ENCODE data around the gene NKX6-2.
"Not testable (repeated sequence)": the region's sequence is repeated elsewhere in the genome, so short reads cannot be mapped to it uniquely, and the experiment has no call there.

The NKX6-2 gene

GRCh38 chr10:132777441-132777840 lies 8.5 kb downstream of the NKX6-2 start:
- DNase-seq: no peak

DNA sequence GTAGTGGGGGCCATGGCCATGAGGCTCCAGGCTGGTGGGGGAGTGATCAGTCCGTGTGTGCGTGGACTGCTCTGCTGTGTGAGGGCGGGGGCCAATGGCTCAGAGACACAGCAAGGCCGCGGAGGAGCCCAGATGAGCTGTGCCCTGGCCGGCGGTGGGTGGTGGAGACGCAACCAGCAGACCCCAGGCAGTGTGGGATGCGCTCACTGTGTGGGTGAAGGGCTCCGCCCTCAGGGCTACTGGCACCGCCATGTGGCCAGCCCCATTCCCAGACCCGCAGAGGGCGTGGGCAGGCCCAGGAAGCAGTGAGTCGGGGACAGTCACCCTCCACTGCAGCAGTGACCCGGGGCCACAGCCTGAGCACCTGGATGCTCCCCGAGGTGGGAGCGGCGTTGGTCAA lies 9.1 kb downstream of the NKX6-2 start:
- DNase-seq: no peak

DNA sequence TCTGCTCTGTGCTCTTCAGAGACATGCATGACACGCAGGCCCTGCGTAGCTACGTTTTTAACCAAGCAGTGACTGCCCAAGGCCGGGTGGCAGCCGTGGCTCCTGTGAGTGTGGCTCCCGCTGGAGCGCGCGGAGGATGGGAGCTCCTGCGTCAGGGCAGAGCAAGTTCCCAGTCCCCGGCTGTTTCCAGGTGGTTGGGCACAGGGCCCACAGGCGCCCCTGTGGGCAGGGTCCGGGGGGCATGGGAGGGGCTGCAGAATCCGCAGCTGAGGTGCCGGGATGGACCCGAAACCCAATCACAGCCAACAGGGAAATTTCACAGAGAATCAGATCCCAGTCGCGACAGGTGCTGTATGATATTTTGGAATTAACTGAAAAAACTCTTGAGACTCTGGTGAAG lies 9.8 kb downstream of the NKX6-2 start:
- DNase-seq: no peak

DNA sequence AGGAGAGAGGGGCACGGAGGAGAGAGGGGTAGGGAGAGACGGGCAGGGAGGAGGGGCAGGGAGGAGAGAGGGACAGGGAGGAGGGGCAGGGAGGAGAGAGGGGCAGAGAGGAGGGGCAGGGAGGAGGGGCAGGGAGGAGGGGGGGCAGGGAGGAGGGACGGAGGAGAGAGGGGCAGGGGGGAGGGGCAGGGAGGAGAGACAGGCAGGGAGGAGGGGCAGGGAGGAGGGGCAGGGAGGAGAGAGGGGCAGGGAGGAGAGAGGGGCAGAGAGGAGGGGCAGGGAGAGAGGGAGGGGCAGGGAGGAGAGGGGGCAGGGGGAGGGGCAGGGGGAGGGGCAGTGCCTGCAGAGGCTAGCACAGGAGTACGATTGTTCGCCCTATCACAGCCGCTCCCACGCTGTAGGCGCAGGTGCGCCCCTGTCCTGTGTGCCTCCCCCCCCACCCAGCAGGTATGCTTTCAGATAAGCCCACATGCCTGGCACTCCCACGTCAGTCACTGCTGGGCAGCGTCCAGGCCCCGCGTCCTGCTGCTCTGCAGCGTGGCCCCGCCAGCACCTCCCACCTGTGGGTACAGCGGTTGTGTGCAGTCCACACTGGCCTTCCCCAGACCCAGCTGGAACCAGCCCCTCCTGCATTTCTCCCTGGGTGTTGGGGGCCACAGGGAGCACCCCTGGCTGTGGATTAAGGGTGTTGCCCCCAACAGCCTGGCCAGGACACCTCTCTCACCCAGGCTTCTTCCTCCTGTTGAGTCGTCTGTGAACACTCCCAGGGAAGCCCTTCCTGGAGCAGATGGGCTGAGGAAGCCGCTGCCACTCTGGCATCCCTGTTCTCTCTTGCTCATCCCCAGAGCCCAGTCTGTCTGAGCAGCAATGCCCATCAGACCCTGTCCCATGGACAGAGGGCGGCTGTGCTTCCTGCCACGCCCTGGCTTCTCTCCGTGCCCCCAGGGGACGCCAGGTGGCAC lies 10.8 kb downstream of the NKX6-2 start:
- DNase-seq: peak in 1 of 5 donors; percentile 9

DNA sequence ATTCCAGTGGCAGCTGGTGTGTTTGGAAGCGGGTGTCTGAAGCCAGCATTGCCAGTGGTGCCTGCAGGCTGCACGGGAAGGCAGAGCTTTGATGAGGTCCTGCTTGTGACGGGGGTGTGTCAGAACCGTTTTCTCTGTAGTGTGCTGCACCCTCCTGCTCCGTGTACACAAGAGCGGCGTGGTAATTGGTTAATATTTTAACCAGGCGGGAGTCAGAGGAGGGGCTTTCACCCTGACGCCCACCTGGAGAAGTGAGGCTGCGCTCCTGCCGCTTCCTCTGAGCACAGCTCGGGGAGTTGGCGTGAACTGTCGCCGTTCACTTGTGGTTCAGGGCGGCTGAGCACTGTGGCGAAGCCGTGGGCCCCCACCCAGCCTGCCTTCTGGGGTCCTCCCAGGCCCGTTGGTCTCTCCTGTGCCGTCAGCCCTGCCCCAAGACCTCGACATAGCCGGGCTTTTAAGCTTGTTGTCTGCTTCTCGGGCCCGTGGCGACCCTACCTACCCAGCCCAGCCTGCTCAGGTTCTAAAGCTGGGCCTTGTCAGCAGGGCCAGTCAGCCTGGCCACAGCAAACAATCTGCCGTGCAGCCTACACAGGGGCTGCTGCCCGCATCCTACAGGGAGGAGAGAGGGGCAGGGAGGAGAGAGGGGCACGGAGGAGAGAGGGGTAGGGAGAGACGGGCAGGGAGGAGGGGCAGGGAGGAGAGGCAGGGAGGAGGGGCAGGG lies 11.6 kb downstream of the NKX6-2 start:
- no peak for DNase-seq

DNA sequence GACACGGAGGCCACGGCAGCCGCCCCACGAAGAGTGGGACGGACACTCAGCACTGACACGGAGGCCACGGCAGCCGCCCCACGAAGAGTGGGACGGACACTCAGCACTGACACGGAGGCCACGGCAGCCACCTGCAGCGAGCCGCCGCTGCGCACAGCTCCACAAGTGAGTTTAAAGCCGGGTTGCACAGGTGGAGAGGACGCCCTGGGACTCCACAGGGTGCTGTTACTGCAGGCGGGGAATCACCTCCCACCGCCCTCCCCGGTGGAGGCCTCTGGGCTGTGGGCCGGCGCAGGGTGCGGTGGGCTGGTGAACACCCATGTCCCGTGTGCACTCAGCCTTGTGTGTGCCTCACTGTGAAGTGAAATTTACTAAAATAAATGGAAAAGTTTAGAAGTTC lies 13.1 kb downstream of the NKX6-2 start:
- not testable (repeated sequence) for DNase-seq

DNA sequence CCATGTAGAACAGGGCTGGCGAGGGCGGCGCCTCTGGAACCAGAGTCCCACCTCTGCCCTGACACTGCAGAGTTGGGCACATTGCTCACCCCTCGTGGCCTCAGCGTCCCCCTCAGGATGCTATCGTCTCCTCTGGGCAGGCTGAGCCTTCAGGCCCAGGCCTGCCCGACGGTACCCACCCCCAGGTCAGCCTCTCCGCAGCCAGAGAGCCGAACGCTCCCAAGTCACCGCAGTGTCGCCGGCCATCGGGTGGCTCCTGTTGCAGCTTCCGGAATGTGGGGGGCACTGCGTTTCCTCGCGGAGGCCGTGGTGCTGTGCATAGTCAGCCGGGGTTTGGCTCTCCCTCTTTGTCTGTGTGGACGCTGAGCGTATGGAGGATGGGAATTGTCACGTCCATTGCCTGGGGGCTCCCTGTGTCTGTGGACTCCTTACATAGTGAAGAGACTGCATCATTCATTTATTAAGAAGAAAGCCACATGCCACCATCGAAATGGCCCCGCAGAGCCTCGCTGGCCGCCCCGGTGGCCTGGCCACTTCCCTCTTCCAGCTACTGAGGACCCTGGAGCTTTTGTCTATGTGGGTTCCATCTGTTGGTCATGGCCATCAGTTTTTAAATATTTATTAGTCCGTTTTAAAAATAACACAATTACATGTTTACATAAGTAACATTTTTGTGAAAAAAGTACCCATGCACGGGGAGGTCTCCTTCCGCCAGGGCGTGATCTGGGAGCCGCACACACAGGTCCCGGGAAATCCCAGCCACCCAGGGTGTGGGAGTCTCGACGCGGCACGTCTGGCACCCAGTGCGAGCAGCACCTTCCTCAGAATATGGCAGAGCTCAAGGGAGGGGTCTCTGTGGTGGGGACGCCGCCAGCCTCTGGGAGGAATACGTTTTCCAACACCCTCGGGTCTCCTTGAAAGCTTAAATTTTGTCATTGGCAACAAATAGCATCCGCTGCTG lies 15.6 kb downstream of the NKX6-2 start:
- DNase-seq: no peak

- DNase-seq: no peak
Measured at GRCh38 chr10:132768346-132769248, 17.4 kb downstream of the NKX6-2 start.

GRCh38 chr10:132766291-132766690 lies 19.7 kb downstream of the NKX6-2 start:
- DNase-seq: no peak

GRCh38 chr10:132765435-132765834 lies 20.5 kb downstream of the NKX6-2 start:
- no peak for DNase-seq

DNA sequence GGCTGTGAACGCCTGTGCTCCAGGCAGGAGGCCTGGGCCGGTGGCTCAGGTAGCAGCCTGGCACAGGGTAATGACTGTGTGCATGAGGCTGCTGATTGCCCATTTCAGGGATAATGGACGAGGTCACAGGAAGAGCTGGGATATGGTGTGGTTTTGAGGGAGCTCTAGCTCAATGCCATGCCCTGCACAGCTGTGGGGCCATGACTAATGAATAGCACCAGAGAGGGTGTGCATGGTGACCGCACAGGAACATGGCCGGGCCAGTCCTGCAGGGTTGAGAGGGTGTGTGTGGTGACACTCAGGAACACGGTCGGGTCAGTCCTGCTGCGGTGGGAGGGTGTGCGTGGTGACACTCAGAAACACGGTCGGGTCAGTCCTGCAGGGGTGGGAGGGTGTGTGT lies 21.8 kb downstream of the NKX6-2 start:
- DNase-seq: no peak

GRCh38 chr10:132763545-132763944 lies 22.4 kb downstream of the NKX6-2 start:
- DNase-seq: no peak

GRCh38 chr10:132762267-132762666 lies 23.7 kb downstream of the NKX6-2 start:
- no peak for DNase-seq

DNA sequence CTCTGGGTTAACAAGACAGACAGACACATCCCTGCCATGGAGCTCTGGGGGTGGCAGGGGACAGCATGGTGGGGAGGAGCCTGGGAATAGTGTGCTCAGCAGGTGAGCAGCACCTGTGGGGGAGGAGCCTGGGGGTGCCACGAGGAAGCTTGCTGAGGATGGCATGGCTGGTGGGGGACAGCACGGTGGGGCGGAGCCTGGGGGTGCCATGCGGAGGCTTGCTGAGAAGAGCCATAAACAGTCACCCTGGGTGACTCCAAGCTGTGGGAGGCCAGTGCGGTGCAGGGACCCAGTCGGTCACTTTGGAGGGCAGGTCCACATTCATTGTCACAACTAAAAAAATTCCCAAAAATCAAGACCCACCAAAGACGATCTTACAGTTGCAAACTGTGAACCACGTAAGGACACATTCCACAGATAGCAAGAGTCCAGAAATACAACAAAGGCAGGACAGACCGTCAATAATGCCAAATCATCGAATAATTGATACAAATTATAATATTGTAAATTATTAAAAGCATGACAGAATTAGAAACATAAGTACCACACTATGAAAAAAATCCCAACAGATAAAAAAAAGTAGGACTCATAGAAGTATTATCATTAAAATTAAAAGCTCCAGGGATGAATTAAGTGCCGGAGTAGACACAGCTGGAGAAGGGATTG lies 24.4 kb downstream of the NKX6-2 start:
- DNase-seq: no peak

DNA sequence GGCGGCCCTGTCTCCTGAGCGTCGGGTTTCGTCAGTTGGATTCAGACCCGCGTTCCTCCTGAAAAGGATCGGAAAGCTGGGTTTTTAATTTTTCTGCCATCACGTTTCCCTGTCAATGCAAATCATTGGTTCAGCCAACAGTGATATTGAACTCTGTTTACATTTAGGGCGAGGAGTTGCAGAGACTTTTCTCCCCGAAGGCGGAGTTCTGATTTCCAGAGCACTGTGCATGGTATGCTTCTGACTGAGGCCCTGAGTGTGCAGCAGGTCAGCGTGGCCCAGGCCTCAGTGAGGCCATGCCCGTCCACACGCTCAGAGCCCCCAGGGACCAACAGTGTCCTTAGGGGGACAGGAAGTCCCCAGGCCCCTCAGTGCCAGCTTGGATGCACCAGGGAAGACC lies 27.1 kb downstream of the NKX6-2 start:
- DNase-seq: no peak

DNA sequence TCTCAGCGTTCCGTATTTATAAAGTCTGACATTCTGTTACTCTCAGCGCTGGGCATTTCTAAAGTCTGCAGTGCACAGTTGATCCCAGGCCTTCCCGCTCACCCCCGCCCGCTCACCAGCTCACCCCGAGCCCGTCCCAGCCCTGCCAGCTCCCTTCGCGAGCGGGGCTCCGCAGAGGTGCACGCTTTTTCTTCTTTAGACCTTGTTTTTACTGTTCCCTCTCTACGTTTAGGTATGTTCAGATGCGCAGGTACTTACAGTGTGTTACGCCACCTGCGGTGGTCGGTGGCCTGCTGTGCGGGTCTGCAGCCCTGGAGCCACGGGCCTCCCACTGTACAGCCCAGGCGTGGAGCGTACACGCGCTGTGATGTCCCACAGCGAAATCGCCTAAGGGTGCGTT lies 28.8 kb downstream of the NKX6-2 start:
- no peak for DNase-seq

DNA sequence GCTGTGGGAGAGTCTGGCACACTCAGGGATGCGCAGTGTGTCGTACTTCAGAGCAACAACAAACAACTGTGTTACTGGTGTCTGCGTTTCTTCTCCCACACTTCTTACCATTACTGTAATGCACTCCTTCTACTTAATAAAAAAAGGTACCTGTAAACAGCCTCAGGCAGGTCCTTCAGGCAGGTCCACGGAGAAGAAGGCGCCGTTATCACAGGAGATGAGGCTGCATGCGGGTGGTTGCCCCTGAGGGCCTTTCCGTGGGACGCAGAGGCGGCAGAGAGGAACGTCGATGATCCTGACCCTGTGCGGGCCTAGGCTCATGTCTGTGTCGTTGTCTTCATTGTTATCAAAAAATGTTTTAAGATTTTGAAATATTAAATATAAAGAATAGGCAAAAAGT lies 29.4 kb downstream of the NKX6-2 start:
- no peak for DNase-seq

DNA sequence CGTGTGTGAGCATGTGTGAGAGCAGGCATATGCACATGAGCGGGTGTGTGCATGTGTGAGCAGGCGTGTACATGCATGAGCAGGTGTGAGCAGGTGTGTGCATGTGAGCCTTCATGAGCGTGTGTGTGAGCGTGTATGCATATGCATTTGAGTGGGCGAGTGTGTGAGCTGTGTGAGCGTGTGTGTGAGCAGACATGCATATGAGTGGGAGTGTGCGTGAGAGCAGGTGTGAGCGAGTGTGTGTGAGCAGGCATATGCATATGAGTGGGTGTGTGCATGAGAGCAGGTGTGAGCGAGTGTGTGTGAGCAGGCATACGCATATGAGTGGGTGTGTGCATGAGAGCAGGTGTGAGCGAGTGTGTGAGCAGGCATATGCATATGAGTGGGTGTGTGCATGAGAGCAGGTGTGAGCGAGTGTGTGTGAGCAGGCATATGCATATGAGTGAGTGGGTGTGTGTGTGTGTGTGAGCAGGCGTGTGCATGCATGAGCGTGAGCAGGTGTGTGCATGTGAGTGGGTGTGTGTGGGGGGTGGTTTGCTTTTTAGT lies 30.7 kb downstream of the NKX6-2 start:
- DNase-seq: no peak

DNA sequence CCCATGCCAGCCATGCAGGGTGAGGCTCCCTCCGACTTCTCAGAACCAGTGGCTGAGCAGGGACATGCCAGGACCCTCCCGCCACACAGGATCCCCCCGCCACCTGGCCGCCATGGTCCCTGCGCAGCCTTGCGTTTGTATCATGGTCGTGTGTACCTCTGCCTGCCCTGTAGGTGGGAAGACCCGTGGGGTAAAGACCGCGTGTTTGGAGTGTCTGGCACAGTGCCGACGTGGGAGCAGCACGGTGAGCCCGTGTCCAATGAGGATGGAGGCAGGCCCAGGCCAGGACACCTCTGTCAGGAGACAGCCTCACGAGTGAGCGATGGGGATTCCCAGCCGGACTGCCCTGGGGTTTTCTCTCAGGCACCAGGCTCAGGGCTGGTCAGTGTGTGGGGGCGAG lies 31.9 kb downstream of the NKX6-2 start:
- DNase-seq: no peak

DNA sequence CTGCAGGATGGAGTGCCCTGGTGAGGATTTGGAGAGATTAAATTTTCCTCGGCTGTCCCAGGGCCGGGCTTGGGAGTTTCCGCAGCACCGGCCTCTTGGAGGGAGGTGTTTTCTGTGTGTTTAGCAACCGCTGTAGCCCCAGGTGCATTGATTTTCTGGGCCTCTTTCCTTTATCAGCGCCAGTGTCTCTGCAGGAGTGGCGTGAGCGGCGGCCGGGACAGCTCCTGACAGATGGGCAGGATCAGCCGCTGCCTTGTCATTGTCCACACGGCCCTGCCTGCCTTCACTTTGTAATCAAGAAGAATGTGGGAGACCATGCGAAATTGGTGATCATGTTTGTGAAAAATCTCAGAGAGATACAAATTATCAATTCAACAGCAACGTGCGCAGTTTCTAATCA lies 32.4 kb downstream of the NKX6-2 start:
- DNase-seq: no peak

DNA sequence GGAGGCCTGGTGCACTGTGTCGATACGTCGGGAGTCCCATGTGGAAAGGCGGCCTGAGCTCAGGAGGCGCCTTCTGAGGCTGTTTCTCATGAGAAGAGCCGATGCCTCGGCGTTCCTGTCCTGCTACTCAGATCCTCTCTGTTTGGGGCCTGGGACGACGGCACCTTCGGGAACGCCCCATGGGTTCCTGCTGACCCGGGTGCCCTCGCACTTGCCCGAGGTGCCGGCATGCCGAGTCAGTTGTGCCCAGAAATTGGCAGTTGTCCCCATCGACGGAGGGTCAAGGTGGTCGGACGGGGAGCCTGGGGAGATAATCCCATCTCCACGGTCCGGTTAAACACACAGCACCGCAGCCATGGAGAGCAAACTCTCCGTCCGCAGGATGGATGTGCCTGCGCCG lies 33.0 kb downstream of the NKX6-2 start:
- no peak for DNase-seq
